Measurements from ENCODE around the gene TACO1. TPM values are rescaled to one million over a fixed set of nuclear protein-coding genes. Genes with fewer than 3 reads are reported as not detected.

The TACO1 gene
- total and polyA plus RNA-seq, 9 of the 15 experiments (the other 6 are each of a cell fraction or from before 2014, with no cell fraction given), result 10.3 to 41.6 (median 30.9) TPM

DNA sequence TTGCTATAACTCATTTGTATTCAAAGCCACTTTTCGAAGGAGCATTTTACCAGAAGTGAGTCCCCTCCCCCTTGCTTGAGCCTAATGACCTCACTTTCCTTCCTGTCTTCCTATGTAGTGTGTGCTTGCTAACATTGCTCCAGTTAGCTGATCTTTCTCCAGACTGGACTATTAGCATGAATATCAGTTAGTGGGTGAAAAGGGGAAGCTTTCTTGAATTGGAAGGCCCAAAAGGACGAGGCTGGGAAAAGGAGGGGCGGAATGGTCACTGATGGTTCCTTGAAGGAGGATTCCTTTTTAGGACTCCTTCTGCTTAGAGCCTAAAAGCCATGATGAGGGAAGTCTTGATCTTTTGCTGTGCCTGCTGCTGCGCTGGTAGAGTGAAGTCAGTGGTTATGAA is 33.5 kb downstream of the TACO1 start (continued):
- TF ChIP-seq TFAM (CRISPR knock-in tag; conservative IDR thresholded peaks at IDR 0.05) (no peak), SP1 (CRISPR knock-in tag; IDR thresholded peaks at IDR 0.05) (peak; percentile 54; the same call in 1 of the 2 replicates), CTBP1 (IDR thresholded peaks at IDR 0.05; ENCODE audit: borderline replicate concordance) (no peak), CHD2 (IDR thresholded peaks at IDR 0.05; ENCODE audit: low read depth, low read length) (no peak), IFI16 (CRISPR knock-in tag; IDR thresholded peaks at IDR 0.05) (no peak), E2F3 (CRISPR knock-in tag; IDR thresholded peaks at IDR 0.05) (no peak), SETDB1 (IDR thresholded peaks at IDR 0.05; ENCODE audit: low read length) (no peak), ELF1 (tag; IDR thresholded peaks at IDR 0.05) (0 out of 2 replicates have a peak, but pooled peaks have one; percentile 3)
- TF ChIP-seq, protein P1, sequence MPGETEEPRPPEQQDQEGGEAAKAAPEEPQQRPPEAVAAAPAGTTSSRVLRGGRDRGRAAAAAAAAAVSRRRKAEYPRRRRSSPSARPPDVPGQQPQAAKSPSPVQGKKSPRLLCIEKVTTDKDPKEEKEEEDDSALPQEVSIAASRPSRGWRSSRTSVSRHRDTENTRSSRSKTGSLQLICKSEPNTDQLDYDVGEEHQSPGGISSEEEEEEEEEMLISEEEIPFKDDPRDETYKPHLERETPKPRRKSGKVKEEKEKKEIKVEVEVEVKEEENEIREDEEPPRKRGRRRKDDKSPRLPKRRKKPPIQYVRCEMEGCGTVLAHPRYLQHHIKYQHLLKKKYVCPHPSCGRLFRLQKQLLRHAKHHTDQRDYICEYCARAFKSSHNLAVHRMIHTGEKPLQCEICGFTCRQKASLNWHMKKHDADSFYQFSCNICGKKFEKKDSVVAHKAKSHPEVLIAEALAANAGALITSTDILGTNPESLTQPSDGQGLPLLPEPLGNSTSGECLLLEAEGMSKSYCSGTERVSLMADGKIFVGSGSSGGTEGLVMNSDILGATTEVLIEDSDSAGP (CRISPR knock-in tag; IDR thresholded peaks at IDR 0.05), result no peak
- TF ChIP-seq, protein P2, sequence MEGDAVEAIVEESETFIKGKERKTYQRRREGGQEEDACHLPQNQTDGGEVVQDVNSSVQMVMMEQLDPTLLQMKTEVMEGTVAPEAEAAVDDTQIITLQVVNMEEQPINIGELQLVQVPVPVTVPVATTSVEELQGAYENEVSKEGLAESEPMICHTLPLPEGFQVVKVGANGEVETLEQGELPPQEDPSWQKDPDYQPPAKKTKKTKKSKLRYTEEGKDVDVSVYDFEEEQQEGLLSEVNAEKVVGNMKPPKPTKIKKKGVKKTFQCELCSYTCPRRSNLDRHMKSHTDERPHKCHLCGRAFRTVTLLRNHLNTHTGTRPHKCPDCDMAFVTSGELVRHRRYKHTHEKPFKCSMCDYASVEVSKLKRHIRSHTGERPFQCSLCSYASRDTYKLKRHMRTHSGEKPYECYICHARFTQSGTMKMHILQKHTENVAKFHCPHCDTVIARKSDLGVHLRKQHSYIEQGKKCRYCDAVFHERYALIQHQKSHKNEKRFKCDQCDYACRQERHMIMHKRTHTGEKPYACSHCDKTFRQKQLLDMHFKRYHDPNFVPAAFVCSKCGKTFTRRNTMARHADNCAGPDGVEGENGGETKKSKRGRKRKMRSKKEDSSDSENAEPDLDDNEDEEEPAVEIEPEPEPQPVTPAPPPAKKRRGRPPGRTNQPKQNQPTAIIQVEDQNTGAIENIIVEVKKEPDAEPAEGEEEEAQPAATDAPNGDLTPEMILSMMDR (IDR thresholded peaks at IDR 0.05 in 2 of 3, conservative IDR thresholded peaks at IDR 0.05 in 1 of 3; ENCODE audit: insufficient read depth in 2 of 3, low read depth in 1 of 3, low read length in 3 of 3), result no peak
- TF ChIP-seq, protein P3, sequence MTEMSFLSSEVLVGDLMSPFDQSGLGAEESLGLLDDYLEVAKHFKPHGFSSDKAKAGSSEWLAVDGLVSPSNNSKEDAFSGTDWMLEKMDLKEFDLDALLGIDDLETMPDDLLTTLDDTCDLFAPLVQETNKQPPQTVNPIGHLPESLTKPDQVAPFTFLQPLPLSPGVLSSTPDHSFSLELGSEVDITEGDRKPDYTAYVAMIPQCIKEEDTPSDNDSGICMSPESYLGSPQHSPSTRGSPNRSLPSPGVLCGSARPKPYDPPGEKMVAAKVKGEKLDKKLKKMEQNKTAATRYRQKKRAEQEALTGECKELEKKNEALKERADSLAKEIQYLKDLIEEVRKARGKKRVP (CRISPR knock-in tag; IDR thresholded peaks at IDR 0.05), result no peak
- TF ChIP-seq, protein P4, sequence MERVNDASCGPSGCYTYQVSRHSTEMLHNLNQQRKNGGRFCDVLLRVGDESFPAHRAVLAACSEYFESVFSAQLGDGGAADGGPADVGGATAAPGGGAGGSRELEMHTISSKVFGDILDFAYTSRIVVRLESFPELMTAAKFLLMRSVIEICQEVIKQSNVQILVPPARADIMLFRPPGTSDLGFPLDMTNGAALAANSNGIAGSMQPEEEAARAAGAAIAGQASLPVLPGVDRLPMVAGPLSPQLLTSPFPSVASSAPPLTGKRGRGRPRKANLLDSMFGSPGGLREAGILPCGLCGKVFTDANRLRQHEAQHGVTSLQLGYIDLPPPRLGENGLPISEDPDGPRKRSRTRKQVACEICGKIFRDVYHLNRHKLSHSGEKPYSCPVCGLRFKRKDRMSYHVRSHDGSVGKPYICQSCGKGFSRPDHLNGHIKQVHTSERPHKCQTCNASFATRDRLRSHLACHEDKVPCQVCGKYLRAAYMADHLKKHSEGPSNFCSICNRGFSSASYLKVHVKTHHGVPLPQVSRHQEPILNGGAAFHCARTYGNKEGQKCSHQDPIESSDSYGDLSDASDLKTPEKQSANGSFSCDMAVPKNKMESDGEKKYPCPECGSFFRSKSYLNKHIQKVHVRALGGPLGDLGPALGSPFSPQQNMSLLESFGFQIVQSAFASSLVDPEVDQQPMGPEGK (CRISPR knock-in tag; IDR thresholded peaks at IDR 0.05; ENCODE audit: borderline replicate concordance), result no peak
- TF ChIP-seq, protein P5, sequence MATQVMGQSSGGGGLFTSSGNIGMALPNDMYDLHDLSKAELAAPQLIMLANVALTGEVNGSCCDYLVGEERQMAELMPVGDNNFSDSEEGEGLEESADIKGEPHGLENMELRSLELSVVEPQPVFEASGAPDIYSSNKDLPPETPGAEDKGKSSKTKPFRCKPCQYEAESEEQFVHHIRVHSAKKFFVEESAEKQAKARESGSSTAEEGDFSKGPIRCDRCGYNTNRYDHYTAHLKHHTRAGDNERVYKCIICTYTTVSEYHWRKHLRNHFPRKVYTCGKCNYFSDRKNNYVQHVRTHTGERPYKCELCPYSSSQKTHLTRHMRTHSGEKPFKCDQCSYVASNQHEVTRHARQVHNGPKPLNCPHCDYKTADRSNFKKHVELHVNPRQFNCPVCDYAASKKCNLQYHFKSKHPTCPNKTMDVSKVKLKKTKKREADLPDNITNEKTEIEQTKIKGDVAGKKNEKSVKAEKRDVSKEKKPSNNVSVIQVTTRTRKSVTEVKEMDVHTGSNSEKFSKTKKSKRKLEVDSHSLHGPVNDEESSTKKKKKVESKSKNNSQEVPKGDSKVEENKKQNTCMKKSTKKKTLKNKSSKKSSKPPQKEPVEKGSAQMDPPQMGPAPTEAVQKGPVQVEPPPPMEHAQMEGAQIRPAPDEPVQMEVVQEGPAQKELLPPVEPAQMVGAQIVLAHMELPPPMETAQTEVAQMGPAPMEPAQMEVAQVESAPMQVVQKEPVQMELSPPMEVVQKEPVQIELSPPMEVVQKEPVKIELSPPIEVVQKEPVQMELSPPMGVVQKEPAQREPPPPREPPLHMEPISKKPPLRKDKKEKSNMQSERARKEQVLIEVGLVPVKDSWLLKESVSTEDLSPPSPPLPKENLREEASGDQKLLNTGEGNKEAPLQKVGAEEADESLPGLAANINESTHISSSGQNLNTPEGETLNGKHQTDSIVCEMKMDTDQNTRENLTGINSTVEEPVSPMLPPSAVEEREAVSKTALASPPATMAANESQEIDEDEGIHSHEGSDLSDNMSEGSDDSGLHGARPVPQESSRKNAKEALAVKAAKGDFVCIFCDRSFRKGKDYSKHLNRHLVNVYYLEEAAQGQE (IDR thresholded peaks at IDR 0.05; ENCODE audit: borderline replicate concordance), result no peak
- TF ChIP-seq, protein P5 (CRISPR knock-in tag; IDR thresholded peaks at IDR 0.05; ENCODE audit: low read depth), result no peak

Data from K562 (cell line).